CD4-positive, alpha-beta memory T cell (primary cell): ENCODE results near the gene THAP12. TPM values are rescaled to one million over a fixed set of nuclear protein-coding genes. Genes with fewer than 3 reads are reported as not detected.

Source experiments
- CTCF ChIA-PET: fragments of 350-600 bp; sonication (Branson Sonifier 250); formaldehyde crosslinking; loops from one replicate; lab custom pipeline; 2021; ENCODE audit warnings: inconsistent platforms; ENCODE audit not compliant: partially characterized antibody; lab: Charles Lee
- POLR2A ChIA-PET: fragments of 350-600 bp; sonication (Branson Sonifier 250); formaldehyde crosslinking; loops from one replicate; lab custom pipeline; 2021; ENCODE audit not compliant: partially characterized antibody; lab: Charles Lee
- DNase-seq, 5 donors: peaks; one replicate each; pipeline versions ENCODE4 v3.0.0 to v3.0.0-alpha.2; 2020 to 2022; ENCODE audit warnings: mixed read lengths in 1 of 5
- H3K27ac ChIP-seq: one replicate; pipeline ENCODE4 v1.7.0; 2013; ENCODE audit warnings: low read depth, low read length
- H3K27me3 ChIP-seq: 2 replicates; pipeline ENCODE4 v1.7.0; 2013; ENCODE audit warnings: mild to moderate bottlenecking, low read length, moderate library complexity; ENCODE audit not compliant: insufficient read depth
- H3K36me3 ChIP-seq: 2 replicates; pipeline ENCODE4 v1.7.0; 2013; ENCODE audit warnings: mild to moderate bottlenecking, low read length, moderate library complexity; ENCODE audit not compliant: insufficient read depth
- H3K4me1 ChIP-seq: 2 replicates; pipeline ENCODE4 v1.7.0; 2013; ENCODE audit warnings: mild to moderate bottlenecking, low read length, moderate library complexity; ENCODE audit not compliant: insufficient read depth
- H3K4me3 ChIP-seq, 2 donors: one replicate each; pipeline ENCODE4 v1.7.0; 2013; ENCODE audit warnings: low read length in 2 of 2, mild to moderate bottlenecking in 1 of 2
- H3K9me3 ChIP-seq, 2 donors: one replicate each; pipeline ENCODE4 v1.7.0; 2013; ENCODE audit warnings: low read length in 2 of 2, control low read depth in 1 of 2; ENCODE audit not compliant: control insufficient read depth in 1 of 2
- H3K27ac Mint-ChIP-seq, 7 donors: one replicate each; pipeline ENCODE4 v1.8.0; 2020 to 2021; ENCODE audit warnings: mixed read lengths in 7 of 7, mild to moderate bottlenecking in 6 of 7, inconsistent platforms in 3 of 7, moderate library complexity in 3 of 7
- H3K27me3 Mint-ChIP-seq, 2 donors: one replicate each; pipeline ENCODE4 v1.8.0; 2020 to 2021; ENCODE audit warnings: mixed read lengths in 2 of 2
- H3K36me3 Mint-ChIP-seq, 2 donors: one replicate each; pipeline ENCODE4 v1.8.0; 2020 to 2021; ENCODE audit warnings: mixed read lengths in 2 of 2, inconsistent platforms in 1 of 2, mild to moderate bottlenecking in 1 of 2
- H3K4me1 Mint-ChIP-seq, 4 donors: one replicate each; pipeline ENCODE4 v1.8.0; 2020 to 2021; ENCODE audit warnings: mixed read lengths in 4 of 4, mild to moderate bottlenecking in 1 of 4
- H3K4me3 Mint-ChIP-seq, 8 donors: one replicate each; pipeline ENCODE4 v1.8.0; 2020 to 2021; ENCODE audit warnings: mixed read lengths in 8 of 8, mild to moderate bottlenecking in 7 of 8, moderate library complexity in 6 of 8, inconsistent platforms in 3 of 8
- H3K9me3 Mint-ChIP-seq, 8 donors: one replicate each; pipeline ENCODE4 v1.8.0; 2020 to 2021; ENCODE audit warnings: mixed read lengths in 8 of 8, mild to moderate bottlenecking in 5 of 8, inconsistent platforms in 3 of 8, moderate library complexity in 1 of 8
- intact Hi-C: fragments of 100-400 bp; cut with micrococcal nuclease; formaldehyde crosslinking; loops from one replicate; pipeline ENCODE4 v1.15.1; 2023
- polyA plus RNA-seq, 2 donors: library from polyadenylated mRNA; unstranded; fragments of 300-500 nt; fragmentation: Illumina TruSeq; gene quantifications; one replicate each; pipeline ENCODE4 v1.2.3, GENCODE V29; 2021
- total RNA-seq, 2 experiments: library from RNA; stranded (reverse); gene quantifications; one replicate each; pipeline ENCODE4 v1.2.3, GENCODE V29; 2021

THAP12 gene
- total RNA-seq (10 to 100 TPM; 53.7 to 57.3 TPM), polyA plus RNA-seq (10 to 100 TPM; 68.3 to 76.2 TPM)

DNA sequence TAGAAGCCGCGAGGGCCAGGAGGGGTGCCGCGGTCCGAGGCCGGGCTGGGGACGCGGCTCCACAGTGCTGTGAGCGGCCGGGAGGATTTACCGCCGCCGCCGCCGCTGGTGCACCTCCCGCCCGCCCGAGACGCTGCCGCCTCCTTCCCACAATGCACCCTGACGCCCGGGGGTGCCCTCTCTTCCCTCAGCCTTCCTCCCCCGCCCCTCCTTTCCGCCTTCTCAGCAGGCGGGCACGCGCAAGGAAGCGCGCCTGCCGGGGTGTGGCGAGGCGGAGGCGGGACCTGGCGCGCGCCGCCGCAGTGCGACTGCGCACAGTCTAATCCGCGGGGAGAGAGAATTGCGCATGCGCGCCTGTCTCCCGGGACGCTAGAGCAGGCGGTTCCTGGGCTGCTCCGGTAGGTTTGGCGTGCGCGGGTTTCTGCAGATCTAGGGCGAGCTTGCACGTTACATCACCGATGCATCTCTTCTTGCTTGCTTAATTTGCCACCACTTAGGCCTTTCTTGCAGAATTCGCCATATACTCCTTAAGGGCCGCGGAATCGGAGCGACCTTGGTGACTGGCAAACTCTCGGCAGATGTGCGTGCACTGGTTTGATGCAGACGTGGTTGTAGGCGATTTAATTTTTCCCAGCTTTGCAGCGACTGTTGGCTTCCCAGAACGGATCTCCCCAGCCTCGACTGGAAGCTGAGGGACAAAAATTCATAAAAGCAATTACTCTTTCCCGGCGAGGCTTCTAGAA lies at the start of gene THAP12, which contains the start of gene GVQW3:
THAP12 (minus strand) TSS at position 156 of the 743 bp plus-strand sequence. CDS start 296 bp downstream, outside the sequence.
GVQW3 (plus strand) TSS at position 347 of the 743 bp plus-strand sequence. CDS start 506 bp downstream, outside the sequence.
- Histone ChIP-seq H3K9me3 (no peaks in the 10 kb centered on the region), H3K4me3 (peak within 1 kb of the TSS; percentile 82 to 86), H3K27ac (peak within 1 kb of the TSS; percentile 68), H3K36me3 (no peaks in the 10 kb centered on the region), H3K4me1 (peaks cover 56% of the 10 kb centered on the region), H3K27me3 (no peaks in the 10 kb centered on the region)
- intact Hi-C loops: loop anchor here (1.0 to 2.0 kb wide), 4 partner anchors 63 to 567 kb away; partner anchors contain the start of gene WNT11
- peak; percentile 97 to 99 (median 98) for DNase-seq
- Mint-ChIP-seq H3K27ac (peak within 1 kb of the TSS; percentile 88 to 96 (median 95)), H3K4me3 (peak within 1 kb of the TSS; percentile 94 to 99 (median 98)), H3K27me3 (no peaks in the 10 kb centered on the region), H3K9me3 (no peaks in the 10 kb centered on the region), H3K4me1 (peaks cover 41 to 67% (median 58%) of the 10 kb centered on the region in 4 donors), H3K36me3 (peaks cover 4 to 11% of the 10 kb centered on the region in 2 donors)
- CTCF ChIA-PET: interaction anchor here (0.9 kb wide), 1 partner anchor 173 kb away, joined by 5 read pairs; no protein-coding TSS in a partner anchor
- POLR2A ChIA-PET: interaction anchor here (1.1 to 1.3 kb wide), 3 partner anchors 61 to 146 kb away, joined by 3 read pairs; no protein-coding TSS in a partner anchor

DNA sequence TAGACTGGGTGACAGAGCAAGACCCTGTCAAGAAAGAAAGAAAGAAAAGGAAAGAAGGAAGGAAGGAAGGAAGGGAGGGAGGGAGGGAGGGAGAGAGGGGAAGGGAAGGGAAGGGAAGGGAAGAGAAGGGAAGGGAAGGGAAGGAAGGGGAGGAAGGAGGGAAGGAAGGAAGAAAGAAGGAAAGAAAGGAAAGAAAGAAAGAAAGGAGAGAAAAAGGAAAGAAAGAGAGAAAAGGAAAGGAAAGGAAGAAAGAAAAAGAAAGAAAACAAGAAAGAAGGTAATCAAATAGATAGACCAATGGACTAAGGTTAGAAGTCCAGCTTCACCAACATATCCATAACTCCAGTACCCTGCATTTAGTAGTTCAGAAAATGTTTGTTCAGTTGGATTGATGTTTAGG lies 45.7 kb upstream of the THAP12 start:
- no peak overlapping the region for H3K27ac ChIP-seq
- no peaks in the 10 kb centered on the region for H3K36me3 ChIP-seq
- H3K9me3 Mint-ChIP-seq: no peaks in the 10 kb centered on the region
- ChIA-PET POLR2A (no interaction called here), CTCF (no interaction called here)
- intact Hi-C loops: no loop called here
- H3K4me1 ChIP-seq: no peaks in the 10 kb centered on the region
- peaks cover 0 to 2% of the 10 kb centered on the region in 2 donors for H3K27me3 Mint-ChIP-seq
- H3K4me3 ChIP-seq: no peak overlapping the region
- H3K9me3 ChIP-seq: no peaks in the 10 kb centered on the region
- no peak for DNase-seq
- peaks cover 0 to 6% (median 4%) of the 10 kb centered on the region in 4 donors for H3K4me1 Mint-ChIP-seq
- H3K27ac Mint-ChIP-seq: no peak overlapping the region
- peaks cover 0 to 3% of the 10 kb centered on the region in 2 donors for H3K36me3 Mint-ChIP-seq
- no peaks in the 10 kb centered on the region for H3K27me3 ChIP-seq
- H3K4me3 Mint-ChIP-seq: no peak overlapping the region

- Mint-ChIP-seq H3K9me3 (no peaks in the 10 kb centered on the region), H3K4me1 (peaks cover 0 to 6% (median 4%) of the 10 kb centered on the region in 4 donors), H3K36me3 (peaks cover 0 to 3% of the 10 kb centered on the region in 2 donors), H3K4me3 (no peak overlapping the region), H3K27me3 (peaks cover 0 to 4% of the 10 kb centered on the region in 2 donors), H3K27ac (no peak overlapping the region)
- Histone ChIP-seq H3K4me3 (no peak overlapping the region), H3K4me1 (no peaks in the 10 kb centered on the region), H3K9me3 (no peaks in the 10 kb centered on the region), H3K27me3 (no peaks in the 10 kb centered on the region), H3K27ac (no peak overlapping the region), H3K36me3 (no peaks in the 10 kb centered on the region)
- no peak for DNase-seq
- ChIA-PET POLR2A (no interaction called here), CTCF (interaction anchor here (1.1 kb wide), 1 partner anchor 24 kb away, joined by 3 read pairs; no protein-coding TSS in a partner anchor)
- intact Hi-C loops: no loop called here
Measured at GRCh38 chr11:76424891-76425290, 44.0 kb upstream of the THAP12 start.

DNA sequence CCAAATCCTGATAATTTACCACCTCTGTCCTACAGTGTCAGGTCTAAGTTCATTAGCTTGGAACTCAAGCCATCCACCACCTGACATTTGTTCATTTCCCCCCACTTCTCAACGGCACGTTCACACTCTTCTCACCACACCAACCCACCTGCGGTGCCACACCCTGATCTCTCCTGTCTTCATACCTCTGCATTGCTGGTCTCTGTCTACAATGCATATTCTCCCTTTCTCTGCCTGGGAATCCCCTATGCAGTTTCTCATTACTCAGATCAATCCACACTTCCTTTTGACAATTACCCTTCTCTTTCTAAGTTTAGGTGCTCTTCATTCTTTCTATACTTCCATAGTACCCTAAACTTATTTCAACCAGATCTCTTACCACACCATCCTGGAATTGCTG lies 43.4 kb upstream of the THAP12 start:
- H3K4me1 Mint-ChIP-seq: peaks cover 0 to 6% (median 4%) of the 10 kb centered on the region in 4 donors
- CTCF ChIA-PET: interaction anchor here (1.1 kb wide), 1 partner anchor 24 kb away, joined by 3 read pairs; no protein-coding TSS in a partner anchor
- POLR2A ChIA-PET: no interaction called here
- H3K27me3 Mint-ChIP-seq: peaks cover 0 to 5% of the 10 kb centered on the region in 2 donors
- intact Hi-C loops: no loop called here
- no peak for DNase-seq
- H3K4me1 ChIP-seq: no peaks in the 10 kb centered on the region
- no peak overlapping the region for H3K4me3 ChIP-seq
- no peak overlapping the region for H3K4me3 Mint-ChIP-seq
- H3K36me3 Mint-ChIP-seq: peaks cover 0 to 3% of the 10 kb centered on the region in 2 donors
- no peaks in the 10 kb centered on the region for H3K27me3 ChIP-seq
- no peaks in the 10 kb centered on the region for H3K9me3 ChIP-seq
- H3K27ac ChIP-seq: no peak overlapping the region
- H3K9me3 Mint-ChIP-seq: no peaks in the 10 kb centered on the region
- peak overlapping the region in 1 of 7 donors; percentile 33 for H3K27ac Mint-ChIP-seq
- no peaks in the 10 kb centered on the region for H3K36me3 ChIP-seq

DNA sequence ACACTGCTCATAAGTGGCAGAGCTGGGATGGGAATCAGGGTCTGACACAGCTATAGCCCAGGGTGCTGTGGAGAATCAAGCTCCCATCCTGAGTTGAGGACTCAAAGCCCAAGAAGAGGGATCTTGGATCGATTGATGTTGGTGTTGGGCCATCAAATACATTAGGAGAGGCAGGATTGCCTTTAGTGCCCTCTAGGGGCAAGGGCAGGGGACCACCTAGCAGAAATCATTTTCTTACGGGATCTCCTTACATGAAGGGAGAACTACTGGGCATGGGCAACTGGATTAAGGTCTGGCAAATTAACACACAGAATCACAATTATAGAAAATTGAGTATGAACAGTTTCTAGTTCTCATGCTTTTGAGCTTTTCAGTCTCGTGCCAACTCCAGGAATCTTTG lies 39.0 kb upstream of the THAP12 start:
- no peak overlapping the region for H3K4me3 ChIP-seq
- H3K4me1 Mint-ChIP-seq: peaks cover 0 to 6% (median 4%) of the 10 kb centered on the region in 4 donors
- peaks cover 7% of the 10 kb centered on the region in 2 donors for H3K27me3 Mint-ChIP-seq
- no peaks in the 10 kb centered on the region for H3K4me1 ChIP-seq
- H3K27ac Mint-ChIP-seq: no peak overlapping the region
- intact Hi-C loops: no loop called here
- no peaks in the 10 kb centered on the region for H3K36me3 ChIP-seq
- no peaks in the 10 kb centered on the region for H3K9me3 Mint-ChIP-seq
- ChIA-PET POLR2A (no interaction called here), CTCF (interaction anchor here (0.7 to 2.0 kb wide), 8 partner anchors 8 to 212 kb away, joined by 3 to 11 read pairs (median 3); no protein-coding TSS in a partner anchor)
- peak in 1 of 5 donors; percentile 4 for DNase-seq
- no peak overlapping the region for H3K4me3 Mint-ChIP-seq
- H3K9me3 ChIP-seq: no peaks in the 10 kb centered on the region
- no peak overlapping the region for H3K27ac ChIP-seq
- H3K36me3 Mint-ChIP-seq: no peaks in the 10 kb centered on the region
- H3K27me3 ChIP-seq: no peaks in the 10 kb centered on the region

DNA sequence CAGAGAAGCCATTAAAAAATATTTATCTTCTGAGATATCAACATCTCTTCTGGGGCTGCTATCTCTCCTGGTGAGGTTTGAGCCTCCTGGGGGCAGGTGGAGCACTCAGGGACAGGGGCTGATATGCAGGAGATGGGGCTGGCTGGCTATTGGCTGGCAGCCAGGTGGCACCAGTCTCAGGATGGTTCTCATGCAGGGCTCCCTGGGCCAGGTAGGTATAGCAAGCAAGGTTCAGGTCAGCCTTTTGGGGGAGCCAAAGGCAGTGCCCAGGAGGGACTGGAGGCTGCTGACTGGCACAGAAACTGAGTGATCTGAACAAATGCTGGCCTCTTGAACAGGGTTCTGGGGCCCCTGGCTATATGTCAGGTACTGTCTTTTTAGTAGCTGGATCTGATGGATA lies 34.1 kb upstream of the THAP12 start:
- Histone ChIP-seq H3K36me3 (no peaks in the 10 kb centered on the region), H3K27ac (no peak overlapping the region), H3K27me3 (no peaks in the 10 kb centered on the region), H3K9me3 (no peaks in the 10 kb centered on the region), H3K4me1 (no peaks in the 10 kb centered on the region), H3K4me3 (no peak overlapping the region)
- H3K36me3 Mint-ChIP-seq: no peaks in the 10 kb centered on the region
- H3K27ac Mint-ChIP-seq: no peak overlapping the region
- no peak for DNase-seq
- ChIA-PET POLR2A (no interaction called here), CTCF (no interaction called here)
- peaks cover 11 to 12% of the 10 kb centered on the region in 2 donors for H3K27me3 Mint-ChIP-seq
- no peak overlapping the region for H3K4me3 Mint-ChIP-seq
- intact Hi-C loops: no loop called here
- H3K4me1 Mint-ChIP-seq: no peaks in the 10 kb centered on the region
- no peaks in the 10 kb centered on the region for H3K9me3 Mint-ChIP-seq

GRCh38 chr11:76410851-76411357 lies 30.0 kb upstream of the THAP12 start:
- Histone ChIP-seq H3K9me3 (no peaks in the 10 kb centered on the region), H3K27ac (no peak overlapping the region), H3K36me3 (no peaks in the 10 kb centered on the region), H3K27me3 (no peaks in the 10 kb centered on the region), H3K4me1 (no peaks in the 10 kb centered on the region), H3K4me3 (no peak overlapping the region)
- no peak overlapping the region for H3K4me3 Mint-ChIP-seq
- no peak overlapping the region for H3K27ac Mint-ChIP-seq
- H3K36me3 Mint-ChIP-seq: no peaks in the 10 kb centered on the region
- H3K27me3 Mint-ChIP-seq: peaks cover 4 to 5% of the 10 kb centered on the region in 2 donors
- H3K4me1 Mint-ChIP-seq: no peaks in the 10 kb centered on the region
- ChIA-PET POLR2A (no interaction called here), CTCF (no interaction called here)
- no peaks in the 10 kb centered on the region for H3K9me3 Mint-ChIP-seq
- intact Hi-C loops: no loop called here
- DNase-seq: no peak
